HCT116 (cell line): ENCODE results near the gene TSPAN10.

Experiments
- CEBPB ChIP-seq: IDR thresholded peaks from 2 replicates; pipeline ENCODE4 v1.6.1; 2012; ENCODE audit warnings: low read depth
- ELF1 ChIP-seq: IDR thresholded peaks from 2 replicates; pipeline ENCODE4 v1.6.1; 2012; ENCODE audit warnings: low read depth, borderline replicate concordance
- EZH2phosphoT487 ChIP-seq: fragments of 200-600 bp; IDR thresholded peaks from 2 replicates; pipeline ENCODE4 v1.6.1; 2018; ENCODE audit warnings: antibody characterized with exemption, borderline replicate concordance
- POLR2A ChIP-seq: IDR thresholded peaks from 2 replicates; pipeline ENCODE4 v1.7.0; 2011; ENCODE audit warnings: borderline replicate concordance; ENCODE audit not compliant: insufficient read depth, insufficient read length; ENCODE audit errors: extremely low read depth
- POLR2AphosphoS5 ChIP-seq: IDR thresholded peaks from 2 replicates; pipeline ENCODE4 v1.6.1; 2011; ENCODE audit warnings: mild to moderate bottlenecking, low read depth, low read length, moderate library complexity
- RAD21 ChIP-seq: IDR thresholded peaks from 2 replicates; pipeline ENCODE4 v1.6.1; 2012; ENCODE audit warnings: low read depth, mild to moderate bottlenecking
- SIN3A ChIP-seq: IDR thresholded peaks from 2 replicates; pipeline ENCODE4 v1.6.1; 2012; ENCODE audit warnings: low read depth
- TCF7L2 ChIP-seq: IDR thresholded peaks from 2 replicates; pipeline ENCODE4 v1.7.0; 2011; ENCODE audit warnings: borderline replicate concordance, inconsistent platforms; ENCODE audit not compliant: insufficient read depth, insufficient read length; ENCODE audit errors: extremely low read depth
- YY1 ChIP-seq: IDR thresholded peaks from 2 replicates; pipeline ENCODE4 v1.6.1; 2011; ENCODE audit warnings: low read length, low read depth, moderate library complexity, mild to moderate bottlenecking; ENCODE audit not compliant: insufficient replicate concordance; ENCODE audit errors: extremely low read depth
- TF ChIP-seq, protein P1 (sequence below), 3 experiments: fragments of 200-600 bp in 1 of 3; sonication (generic) in 1 of 3; IDR thresholded peaks in 2 of 3; conservative IDR thresholded peaks in 1 of 3; 2 replicates each; pipeline ENCODE4 v1.5.1; 2012 to 2017; ENCODE audit warnings: low read depth in 2 of 3, low read length in 2 of 3, antibody characterized with exemption in 1 of 3, borderline replicate concordance in 1 of 3, control low read depth in 1 of 3, mild to moderate bottlenecking in 1 of 3, mixed read lengths in 1 of 3, mixed run types in 1 of 3, moderate library complexity in 1 of 3; ENCODE audit not compliant: insufficient read depth in 1 of 3
- TF ChIP-seq, protein P2 (sequence below): IDR thresholded peaks from 2 replicates; pipeline ENCODE4 v1.6.1; 2012; ENCODE audit warnings: low read depth
- TF ChIP-seq, protein P3 (sequence below): IDR thresholded peaks from 2 replicates; pipeline ENCODE4 v1.6.1; 2012

GRCh38 chr17:81680150-81680549 is 43.2 kb downstream of the TSPAN10 start:
- TF ChIP-seq TCF7L2 (no peak), SIN3A (no peak), POLR2A (no peak), EZH2phosphoT487 (no peak), CEBPB (no peak), RAD21 (no peak), YY1 (no peak), POLR2AphosphoS5 (no peak), ELF1 (no peak)
- TF ChIP-seq, protein P1, sequence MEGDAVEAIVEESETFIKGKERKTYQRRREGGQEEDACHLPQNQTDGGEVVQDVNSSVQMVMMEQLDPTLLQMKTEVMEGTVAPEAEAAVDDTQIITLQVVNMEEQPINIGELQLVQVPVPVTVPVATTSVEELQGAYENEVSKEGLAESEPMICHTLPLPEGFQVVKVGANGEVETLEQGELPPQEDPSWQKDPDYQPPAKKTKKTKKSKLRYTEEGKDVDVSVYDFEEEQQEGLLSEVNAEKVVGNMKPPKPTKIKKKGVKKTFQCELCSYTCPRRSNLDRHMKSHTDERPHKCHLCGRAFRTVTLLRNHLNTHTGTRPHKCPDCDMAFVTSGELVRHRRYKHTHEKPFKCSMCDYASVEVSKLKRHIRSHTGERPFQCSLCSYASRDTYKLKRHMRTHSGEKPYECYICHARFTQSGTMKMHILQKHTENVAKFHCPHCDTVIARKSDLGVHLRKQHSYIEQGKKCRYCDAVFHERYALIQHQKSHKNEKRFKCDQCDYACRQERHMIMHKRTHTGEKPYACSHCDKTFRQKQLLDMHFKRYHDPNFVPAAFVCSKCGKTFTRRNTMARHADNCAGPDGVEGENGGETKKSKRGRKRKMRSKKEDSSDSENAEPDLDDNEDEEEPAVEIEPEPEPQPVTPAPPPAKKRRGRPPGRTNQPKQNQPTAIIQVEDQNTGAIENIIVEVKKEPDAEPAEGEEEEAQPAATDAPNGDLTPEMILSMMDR (IDR thresholded peaks at IDR 0.05 in 2 of 3, conservative IDR thresholded peaks at IDR 0.05 in 1 of 3; ENCODE audit: borderline replicate concordance in 1 of 3, insufficient read depth in 1 of 3, low read depth in 2 of 3, low read length in 2 of 3): no peak
- TF ChIP-seq, protein P2, sequence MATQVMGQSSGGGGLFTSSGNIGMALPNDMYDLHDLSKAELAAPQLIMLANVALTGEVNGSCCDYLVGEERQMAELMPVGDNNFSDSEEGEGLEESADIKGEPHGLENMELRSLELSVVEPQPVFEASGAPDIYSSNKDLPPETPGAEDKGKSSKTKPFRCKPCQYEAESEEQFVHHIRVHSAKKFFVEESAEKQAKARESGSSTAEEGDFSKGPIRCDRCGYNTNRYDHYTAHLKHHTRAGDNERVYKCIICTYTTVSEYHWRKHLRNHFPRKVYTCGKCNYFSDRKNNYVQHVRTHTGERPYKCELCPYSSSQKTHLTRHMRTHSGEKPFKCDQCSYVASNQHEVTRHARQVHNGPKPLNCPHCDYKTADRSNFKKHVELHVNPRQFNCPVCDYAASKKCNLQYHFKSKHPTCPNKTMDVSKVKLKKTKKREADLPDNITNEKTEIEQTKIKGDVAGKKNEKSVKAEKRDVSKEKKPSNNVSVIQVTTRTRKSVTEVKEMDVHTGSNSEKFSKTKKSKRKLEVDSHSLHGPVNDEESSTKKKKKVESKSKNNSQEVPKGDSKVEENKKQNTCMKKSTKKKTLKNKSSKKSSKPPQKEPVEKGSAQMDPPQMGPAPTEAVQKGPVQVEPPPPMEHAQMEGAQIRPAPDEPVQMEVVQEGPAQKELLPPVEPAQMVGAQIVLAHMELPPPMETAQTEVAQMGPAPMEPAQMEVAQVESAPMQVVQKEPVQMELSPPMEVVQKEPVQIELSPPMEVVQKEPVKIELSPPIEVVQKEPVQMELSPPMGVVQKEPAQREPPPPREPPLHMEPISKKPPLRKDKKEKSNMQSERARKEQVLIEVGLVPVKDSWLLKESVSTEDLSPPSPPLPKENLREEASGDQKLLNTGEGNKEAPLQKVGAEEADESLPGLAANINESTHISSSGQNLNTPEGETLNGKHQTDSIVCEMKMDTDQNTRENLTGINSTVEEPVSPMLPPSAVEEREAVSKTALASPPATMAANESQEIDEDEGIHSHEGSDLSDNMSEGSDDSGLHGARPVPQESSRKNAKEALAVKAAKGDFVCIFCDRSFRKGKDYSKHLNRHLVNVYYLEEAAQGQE: no peak
- TF ChIP-seq, protein P3, sequence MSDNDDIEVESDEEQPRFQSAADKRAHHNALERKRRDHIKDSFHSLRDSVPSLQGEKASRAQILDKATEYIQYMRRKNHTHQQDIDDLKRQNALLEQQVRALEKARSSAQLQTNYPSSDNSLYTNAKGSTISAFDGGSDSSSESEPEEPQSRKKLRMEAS: no peak
